ENCODE data around the gene SIRT5.

DNA sequence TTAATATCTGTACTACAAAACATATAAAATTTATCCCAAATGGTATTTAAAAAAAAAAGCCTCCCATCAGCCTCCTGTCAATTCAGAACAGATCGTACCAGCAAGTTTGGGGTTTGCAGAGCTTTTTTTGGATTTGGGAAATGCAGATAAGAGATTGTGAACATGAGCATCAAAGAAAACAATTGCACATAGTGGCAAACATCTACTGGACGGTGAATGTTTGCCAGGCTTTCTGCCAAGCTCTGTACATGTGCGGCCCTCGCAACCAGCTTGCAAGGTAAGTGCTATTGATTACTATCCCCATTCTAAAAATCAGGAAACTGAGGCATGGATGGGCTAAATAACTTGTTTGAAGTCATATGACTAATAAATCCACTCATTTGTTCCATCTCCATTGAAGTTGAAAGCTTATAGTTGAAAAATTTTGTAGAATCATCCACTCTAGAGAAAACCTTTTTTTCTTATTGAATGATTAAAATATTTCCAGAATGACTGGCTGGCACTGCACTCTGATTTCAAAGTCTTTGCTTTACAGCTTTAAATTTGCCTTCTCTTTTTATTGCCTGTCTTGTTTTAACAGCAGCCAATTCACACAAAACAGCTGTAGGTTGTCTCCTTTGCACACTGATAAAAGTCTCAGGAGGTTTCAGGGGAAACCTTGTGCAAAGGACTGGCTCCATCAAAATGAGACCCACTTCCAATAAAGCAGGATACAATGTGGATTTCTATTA lies 37.4 kb upstream of the SIRT5 start:
- no peak for TF ChIP-seq EP300 (IDR thresholded peaks at IDR 0.05)
- TF ChIP-seq, protein P1, sequence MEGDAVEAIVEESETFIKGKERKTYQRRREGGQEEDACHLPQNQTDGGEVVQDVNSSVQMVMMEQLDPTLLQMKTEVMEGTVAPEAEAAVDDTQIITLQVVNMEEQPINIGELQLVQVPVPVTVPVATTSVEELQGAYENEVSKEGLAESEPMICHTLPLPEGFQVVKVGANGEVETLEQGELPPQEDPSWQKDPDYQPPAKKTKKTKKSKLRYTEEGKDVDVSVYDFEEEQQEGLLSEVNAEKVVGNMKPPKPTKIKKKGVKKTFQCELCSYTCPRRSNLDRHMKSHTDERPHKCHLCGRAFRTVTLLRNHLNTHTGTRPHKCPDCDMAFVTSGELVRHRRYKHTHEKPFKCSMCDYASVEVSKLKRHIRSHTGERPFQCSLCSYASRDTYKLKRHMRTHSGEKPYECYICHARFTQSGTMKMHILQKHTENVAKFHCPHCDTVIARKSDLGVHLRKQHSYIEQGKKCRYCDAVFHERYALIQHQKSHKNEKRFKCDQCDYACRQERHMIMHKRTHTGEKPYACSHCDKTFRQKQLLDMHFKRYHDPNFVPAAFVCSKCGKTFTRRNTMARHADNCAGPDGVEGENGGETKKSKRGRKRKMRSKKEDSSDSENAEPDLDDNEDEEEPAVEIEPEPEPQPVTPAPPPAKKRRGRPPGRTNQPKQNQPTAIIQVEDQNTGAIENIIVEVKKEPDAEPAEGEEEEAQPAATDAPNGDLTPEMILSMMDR (IDR thresholded peaks at IDR 0.05), result no peak

All from stomach (tissue), 4 donors.